Fibroblast of skin of right biceps (primary cell): ENCODE results near the gene RPL10A.

Experiments used
- DNase-seq: peaks from one replicate; pipeline ENCODE4 v3.0.0-alpha.2; 2013

The RPL10A gene

GRCh38 chr6:35477028-35477427, 8.8 kb downstream of the RPL10A start:
- DNase-seq, result no peak

- DNase-seq, result no peak
These were observed 9.5 kb downstream of the RPL10A start for GRCh38 chr6:35477551-35478179.

- no peak for DNase-seq
These were observed 10.1 kb downstream of the RPL10A start for GRCh38 chr6:35478259-35478658.

- DNase-seq, result no peak
These were observed 12.0 kb downstream of the RPL10A start for GRCh38 chr6:35480176-35480575.

GRCh38 chr6:35481226-35481625, 13.0 kb downstream of the RPL10A start:
- no peak for DNase-seq

- no peak for DNase-seq
These were observed 14.9 kb downstream of the RPL10A start for GRCh38 chr6:35483062-35483461.

GRCh38 chr6:35483490-35483889, 15.3 kb downstream of the RPL10A start:
- no peak for DNase-seq

- DNase-seq, result no peak
These were observed 15.9 kb downstream of the RPL10A start for GRCh38 chr6:35483893-35484645.

GRCh38 chr6:35484921-35485392, 16.8 kb downstream of the RPL10A start:
- no peak for DNase-seq

GRCh38 chr6:35485402-35485877, 17.2 kb downstream of the RPL10A start:
- DNase-seq, result peak; percentile 83

- DNase-seq, result no peak
These were observed 18.1 kb downstream of the RPL10A start for GRCh38 chr6:35486005-35486925.

- peak; percentile 61 for DNase-seq
These were observed 19.7 kb downstream of the RPL10A start for GRCh38 chr6:35487658-35488516.

GRCh38 chr6:35488517-35488862, 20.3 kb downstream of the RPL10A start:
- no peak for DNase-seq

GRCh38 chr6:35489066-35489465, 20.9 kb downstream of the RPL10A start:
- DNase-seq, result no peak

GRCh38 chr6:35489995-35490791, 22.0 kb downstream of the RPL10A start:
- peak; percentile 95 for DNase-seq

- no peak for DNase-seq
These were observed 22.8 kb downstream of the RPL10A start for GRCh38 chr6:35490821-35491557.

- DNase-seq, result no peak
These were observed 23.5 kb downstream of the RPL10A start for GRCh38 chr6:35491558-35492257.

GRCh38 chr6:35492258-35492973, 24.2 kb downstream of the RPL10A start:
- DNase-seq, result no peak

- DNase-seq, result no peak
These were observed 24.7 kb downstream of the RPL10A start for GRCh38 chr6:35492974-35493284.
